Loucy (cell line): ENCODE measurements around the gene GFY.

Experiments used
- EZH2phosphoT487 ChIP-seq: fragments of 200-600 bp; IDR thresholded peaks from 2 replicates; pipeline ENCODE4 v1.6.1; 2018; ENCODE audit warnings: antibody characterized with exemption, mild to moderate bottlenecking, moderate library complexity, borderline replicate concordance
- TF ChIP-seq, protein P1 (sequence below): fragments of 200-600 bp; sonication (generic); conservative IDR thresholded peaks from 2 replicates; pipeline ENCODE4 v1.5.1; 2014; ENCODE audit warnings: mild to moderate bottlenecking, antibody characterized with exemption, low read length

DNA sequence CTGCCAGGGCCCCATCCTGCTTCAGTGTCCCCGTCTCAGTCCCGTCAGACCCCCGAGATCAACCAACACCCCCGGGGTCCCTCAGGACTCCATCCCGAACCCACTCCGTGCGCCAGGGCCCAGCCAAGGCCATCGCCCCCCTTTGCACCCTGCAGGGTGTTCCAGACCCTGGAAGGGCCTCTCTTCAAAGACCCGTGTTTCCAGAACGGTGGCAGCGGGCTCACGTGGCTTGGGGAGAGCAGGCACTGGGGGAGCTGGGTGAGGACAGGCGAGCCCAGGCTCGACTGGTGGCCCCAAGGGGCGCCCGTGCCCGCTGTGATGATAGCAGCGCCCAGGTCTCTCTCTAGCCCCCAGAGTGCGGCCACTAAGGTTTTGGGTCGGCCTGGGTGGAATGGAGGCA is 35.8 kb upstream of the GFY start:
- TF ChIP-seq, protein P1, sequence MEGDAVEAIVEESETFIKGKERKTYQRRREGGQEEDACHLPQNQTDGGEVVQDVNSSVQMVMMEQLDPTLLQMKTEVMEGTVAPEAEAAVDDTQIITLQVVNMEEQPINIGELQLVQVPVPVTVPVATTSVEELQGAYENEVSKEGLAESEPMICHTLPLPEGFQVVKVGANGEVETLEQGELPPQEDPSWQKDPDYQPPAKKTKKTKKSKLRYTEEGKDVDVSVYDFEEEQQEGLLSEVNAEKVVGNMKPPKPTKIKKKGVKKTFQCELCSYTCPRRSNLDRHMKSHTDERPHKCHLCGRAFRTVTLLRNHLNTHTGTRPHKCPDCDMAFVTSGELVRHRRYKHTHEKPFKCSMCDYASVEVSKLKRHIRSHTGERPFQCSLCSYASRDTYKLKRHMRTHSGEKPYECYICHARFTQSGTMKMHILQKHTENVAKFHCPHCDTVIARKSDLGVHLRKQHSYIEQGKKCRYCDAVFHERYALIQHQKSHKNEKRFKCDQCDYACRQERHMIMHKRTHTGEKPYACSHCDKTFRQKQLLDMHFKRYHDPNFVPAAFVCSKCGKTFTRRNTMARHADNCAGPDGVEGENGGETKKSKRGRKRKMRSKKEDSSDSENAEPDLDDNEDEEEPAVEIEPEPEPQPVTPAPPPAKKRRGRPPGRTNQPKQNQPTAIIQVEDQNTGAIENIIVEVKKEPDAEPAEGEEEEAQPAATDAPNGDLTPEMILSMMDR, result no peak
- TF ChIP-seq EZH2phosphoT487, result no peak
